HG02870 (cell line): ENCODE measurements around the gene NIM1K.
A peak's percentile ranks its signal among the peaks of the same experiment; 100 is the strongest.

Source experiments
- ATAC-seq: cut with Tn5 transposase; IDR thresholded peaks from one replicate; pipeline ENCODE4 v1.9.1; 2021; ENCODE audit warnings: mild to moderate bottlenecking, moderate library complexity; ENCODE audit not compliant: unreplicated experiment

The NIM1K gene

GRCh38 chr5:43190755-43191603, 1.0 kb upstream of the NIM1K start:
- no peak for ATAC-seq

- ATAC-seq, result peak; percentile 16
These were observed 644 bp downstream of the NIM1K start for GRCh38 chr5:43192558-43193180.

- ATAC-seq, result peak; percentile 42
These were observed 1.3 kb downstream of the NIM1K start for GRCh38 chr5:43193181-43193893.

GRCh38 chr5:43193894-43194265, 1.9 kb downstream of the NIM1K start:
- no peak for ATAC-seq

GRCh38 chr5:43195670-43196265, 3.7 kb downstream of the NIM1K start:
- no peak for ATAC-seq

GRCh38 chr5:43197535-43197934, 5.5 kb downstream of the NIM1K start:
- no peak for ATAC-seq

- ATAC-seq, result peak; percentile 48
These were observed 9.4 kb downstream of the NIM1K start for GRCh38 chr5:43201442-43201841.

GRCh38 chr5:43202380-43202779, 10.4 kb downstream of the NIM1K start:
- ATAC-seq, result no peak

GRCh38 chr5:43203373-43203772, 11.3 kb downstream of the NIM1K start:
- no peak for ATAC-seq

- ATAC-seq, result no peak
These were observed 12.9 kb downstream of the NIM1K start for GRCh38 chr5:43204958-43205357.

GRCh38 chr5:43207601-43208000, 15.6 kb downstream of the NIM1K start:
- ATAC-seq, result no peak

GRCh38 chr5:43208658-43209057, 16.6 kb downstream of the NIM1K start:
- no peak for ATAC-seq

- no peak for ATAC-seq
These were observed 17.0 kb downstream of the NIM1K start for GRCh38 chr5:43209060-43209459.

GRCh38 chr5:43209833-43210232, 17.8 kb downstream of the NIM1K start:
- ATAC-seq, result no peak

- ATAC-seq, result no peak
These were observed 18.5 kb downstream of the NIM1K start for GRCh38 chr5:43210570-43210969.

GRCh38 chr5:43213951-43214350, 21.9 kb downstream of the NIM1K start:
- ATAC-seq, result no peak

GRCh38 chr5:43215073-43215631, 23.1 kb downstream of the NIM1K start:
- no peak for ATAC-seq

GRCh38 chr5:43216941-43217340, 24.9 kb downstream of the NIM1K start:
- ATAC-seq, result no peak

- no peak for ATAC-seq
These were observed 27.1 kb downstream of the NIM1K start for GRCh38 chr5:43219120-43219519.

GRCh38 chr5:43221502-43221901, 29.5 kb downstream of the NIM1K start:
- ATAC-seq, result no peak

- ATAC-seq, result peak; percentile 50
These were observed 33.7 kb downstream of the NIM1K start for GRCh38 chr5:43225649-43226245.
